HCEC 1CT (cell line): ENCODE data around the gene DNAH5.

Experiments
- DNase-seq: peaks from one replicate; pipeline ENCODE4 v3.0.0-alpha.2; 2017

Gene DNAH5

GRCh38 chr5:13700626-13701025 is 243.9 kb downstream of the DNAH5 start:
- DNase-seq = no peak

- no peak for DNase-seq
Observed at GRCh38 chr5:13698885-13699284, 245.6 kb downstream of the DNAH5 start.

- DNase-seq = no peak
Observed at GRCh38 chr5:13695076-13695712, 249.3 kb downstream of the DNAH5 start.

GRCh38 chr5:13692172-13692571 is 252.3 kb downstream of the DNAH5 start:
- DNase-seq = no peak

- no peak for DNase-seq
Observed at GRCh38 chr5:13676531-13676930, 268.0 kb downstream of the DNAH5 start.

- DNase-seq = no peak
Observed at GRCh38 chr5:13674391-13674790, 270.1 kb downstream of the DNAH5 start.

GRCh38 chr5:13673511-13673910 is 271.0 kb downstream of the DNAH5 start:
- no peak for DNase-seq

- DNase-seq = peak; percentile 98
Observed at GRCh38 chr5:13664377-13664776, 280.1 kb downstream of the DNAH5 start.

- peak; percentile 62 for DNase-seq
Observed at GRCh38 chr5:13662626-13663025, 281.9 kb downstream of the DNAH5 start.

- no peak for DNase-seq
Observed at GRCh38 chr5:13661272-13661671, 283.2 kb downstream of the DNAH5 start.

- DNase-seq = peak; percentile 76
Observed at GRCh38 chr5:13660072-13660471, 284.4 kb downstream of the DNAH5 start.

- DNase-seq = no peak
Observed at GRCh38 chr5:13659391-13659790, 285.1 kb downstream of the DNAH5 start.

- peak; percentile 25 for DNase-seq
Observed at GRCh38 chr5:13658761-13659160, 285.7 kb downstream of the DNAH5 start.

- DNase-seq = no peak
Observed at GRCh38 chr5:13658152-13658551, 286.3 kb downstream of the DNAH5 start.

- no peak for DNase-seq
Observed at GRCh38 chr5:13653709-13654108, 290.8 kb downstream of the DNAH5 start.

GRCh38 chr5:13649656-13650055 is 294.8 kb downstream of the DNAH5 start:
- DNase-seq = no peak

- DNase-seq = no peak
Observed at GRCh38 chr5:13648822-13649221, 295.7 kb downstream of the DNAH5 start.

- no peak for DNase-seq
Observed at GRCh38 chr5:13643734-13644133, 300.8 kb downstream of the DNAH5 start.

GRCh38 chr5:13643196-13643595 is 301.3 kb downstream of the DNAH5 start:
- no peak for DNase-seq
